VCaP (cell line): ENCODE data around the gene ATP2B3.

ENCODE experiments used
- H3K27ac ChIP-seq: fragments of 450-650 bp; 2 replicates; pipeline ENCODE4 v1.5.1; 2017
- CTCF ChIP-seq: fragments of 450-650 bp; conservative IDR thresholded peaks from 2 replicates; pipeline ENCODE4 v1.5.1; 2017; ENCODE audit warnings: mild to moderate bottlenecking, moderate library complexity

ATP2B3 gene

DNA sequence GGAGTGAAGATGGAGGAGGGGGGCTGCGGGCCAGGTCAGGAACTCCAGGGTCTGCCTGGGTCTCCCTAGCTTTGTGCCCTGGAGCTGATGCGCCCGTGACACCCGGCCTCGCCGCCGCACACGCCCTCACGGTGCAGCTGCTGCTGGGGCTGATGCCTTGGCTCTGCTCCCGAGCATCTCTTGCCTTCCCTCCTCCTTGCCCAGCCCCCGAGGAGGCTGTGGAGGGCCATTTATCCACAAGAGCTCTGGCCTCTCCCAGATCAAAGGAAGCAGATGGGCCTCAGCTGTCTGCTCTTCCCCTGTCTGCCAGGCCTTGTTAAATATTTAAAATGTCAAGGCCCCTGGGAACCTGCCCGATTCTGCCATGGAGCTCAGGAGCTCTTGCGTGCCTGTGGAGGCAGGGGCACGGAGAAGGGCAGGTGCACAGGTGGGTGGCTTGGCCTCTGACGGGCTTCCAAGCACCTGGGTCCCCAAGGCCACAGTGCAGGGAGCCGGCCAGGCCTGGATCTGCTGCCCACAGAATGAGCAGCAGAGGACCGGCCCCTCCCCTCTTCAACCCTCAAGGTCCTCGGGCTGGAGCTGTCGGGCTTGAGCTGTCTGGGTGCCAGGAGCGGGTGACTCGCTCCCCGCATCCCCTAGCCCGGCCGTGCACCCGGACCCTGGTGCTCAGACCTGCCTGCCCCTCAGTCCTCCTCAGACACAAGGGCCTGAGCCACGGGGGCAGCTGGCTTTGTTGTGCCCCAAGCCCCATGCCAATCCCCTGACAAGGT lies 20.3 kb downstream of the ATP2B3 start:
- no peak for TF ChIP-seq CTCF
- no peak overlapping the region for H3K27ac ChIP-seq

- TF ChIP-seq CTCF, result no peak
- no peak overlapping the region for H3K27ac ChIP-seq
These were observed 21.0 kb downstream of the ATP2B3 start for GRCh38 chrX:153538424-153538823.

GRCh38 chrX:153539171-153539978 lies 21.9 kb downstream of the ATP2B3 start:
- peak; percentile 80 for TF ChIP-seq CTCF
- H3K27ac ChIP-seq, result no peak overlapping the region

DNA sequence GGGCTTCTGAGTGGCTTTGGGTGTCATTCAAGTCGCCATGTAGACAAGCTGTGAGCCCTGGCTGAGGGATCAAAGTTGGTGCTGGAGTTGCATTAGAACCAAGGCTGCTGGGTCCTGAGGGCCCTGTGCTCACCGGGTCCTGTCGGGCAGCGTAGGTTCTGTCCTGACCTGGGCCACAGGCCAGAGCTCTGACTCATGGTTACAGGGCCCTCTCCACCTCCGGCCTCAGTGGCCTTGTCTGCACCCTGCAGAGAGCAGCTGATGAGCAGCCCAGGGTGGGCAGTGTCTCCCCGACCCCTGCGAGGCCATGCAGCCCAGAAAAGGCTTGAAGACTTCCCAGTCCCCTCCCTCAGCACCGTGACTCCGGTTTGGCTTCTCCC lies 22.5 kb downstream of the ATP2B3 start:
- no peak overlapping the region for H3K27ac ChIP-seq
- TF ChIP-seq CTCF, result no peak

DNA sequence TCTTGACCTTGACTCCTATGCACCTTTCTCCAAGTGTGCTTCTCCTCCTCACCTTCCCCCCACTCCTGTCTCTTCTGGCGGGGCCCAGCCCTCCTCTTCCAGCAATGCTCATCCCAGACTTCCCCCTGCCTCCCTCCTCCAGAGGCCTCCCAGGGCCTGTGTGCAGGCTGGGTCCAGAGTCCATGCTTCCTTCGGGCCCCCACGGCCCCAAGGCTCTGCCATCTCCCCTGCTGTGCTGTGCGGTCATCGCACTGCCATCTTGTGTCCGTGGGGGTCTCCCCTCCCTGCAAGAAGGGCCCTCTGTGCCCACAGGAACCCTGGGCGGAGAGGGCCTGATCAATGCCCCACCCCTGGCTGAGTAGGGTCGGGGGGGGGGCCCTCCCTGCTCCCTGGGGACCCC lies 27.3 kb downstream of the ATP2B3 start:
- H3K27ac ChIP-seq, result no peak overlapping the region
- no peak for TF ChIP-seq CTCF

DNA sequence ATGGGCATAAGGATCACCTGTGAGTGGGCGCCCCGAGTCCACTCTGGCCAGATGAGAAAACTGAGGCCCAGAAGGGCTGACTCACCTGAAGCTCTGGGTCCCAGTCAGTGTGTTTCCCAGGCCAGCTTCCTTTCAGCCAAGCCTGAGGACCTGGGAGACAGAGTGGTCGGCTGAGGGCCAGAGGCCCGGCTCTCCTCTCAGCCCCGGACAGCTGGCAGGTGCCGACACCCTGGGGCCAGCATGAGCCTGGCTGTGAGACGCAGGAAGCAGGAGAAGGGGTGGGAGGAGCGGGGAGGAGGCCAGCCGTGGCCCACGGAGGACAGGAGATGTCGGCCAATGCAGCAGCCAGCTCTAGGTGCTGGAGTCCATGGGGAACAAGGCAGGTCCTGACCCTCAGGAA lies 28.9 kb downstream of the ATP2B3 start:
- no peak overlapping the region for H3K27ac ChIP-seq
- no peak for TF ChIP-seq CTCF

DNA sequence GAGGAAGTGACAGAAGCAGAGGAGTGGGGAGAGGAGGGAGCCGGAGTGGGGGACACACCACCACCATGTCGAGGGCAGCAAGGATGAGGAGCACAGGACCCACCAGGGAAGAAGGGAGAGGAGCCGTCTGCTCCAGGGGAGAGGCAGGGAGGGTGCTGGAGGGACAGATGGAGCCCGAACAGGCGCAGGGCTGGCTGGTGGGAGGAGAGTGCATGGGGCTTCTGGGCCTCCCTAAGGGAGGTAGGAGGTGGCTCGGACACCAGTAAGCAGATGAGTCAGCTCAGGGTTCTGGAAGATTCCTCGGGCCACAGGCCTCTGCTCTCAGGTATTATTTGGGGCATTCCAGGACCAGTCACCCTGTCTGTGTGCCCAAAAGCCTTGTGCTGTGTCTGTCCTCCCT lies 29.8 kb downstream of the ATP2B3 start:
- TF ChIP-seq CTCF, result no peak
- H3K27ac ChIP-seq, result no peak overlapping the region
